ENCODE results near the gene RAB26. TPM values are rescaled to one million over a fixed set of nuclear protein-coding genes. Genes with fewer than 3 reads are reported as not detected.

The RAB26 gene
- total RNA-seq, 6 donors from 2014 or later = 0.30 to 6.8 (median 0.85) TPM; not detected in 2

DNA sequence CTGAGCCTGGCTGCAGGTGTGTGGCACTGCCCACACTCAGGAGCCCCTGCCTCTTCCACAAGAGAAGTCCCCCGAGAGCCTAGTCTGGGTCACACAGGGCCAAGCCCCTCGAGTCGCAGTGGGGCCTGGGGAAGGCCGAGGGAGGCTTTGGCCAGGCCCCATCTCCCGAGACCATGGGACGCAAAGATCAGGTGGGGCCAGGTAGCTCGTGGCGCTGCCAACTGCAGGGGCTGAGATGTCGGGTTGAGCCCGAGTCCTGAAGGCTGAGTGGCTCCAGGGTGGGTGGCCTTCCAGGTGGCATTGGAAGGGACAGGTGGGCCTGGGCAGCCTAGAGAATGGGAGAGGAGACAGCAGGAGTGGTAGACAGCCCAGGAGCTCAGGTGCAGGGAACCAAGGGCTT lies 13.5 kb downstream of the RAB26 start:
- DNase-seq = peak in 1 of 2 donors; percentile 54
- Histone ChIP-seq H3K4me1 (peaks cover 45 to 56% (median 47%) of the 10 kb centered on the region in 4 donors), H3K27me3 (no peaks in the 10 kb centered on the region), H3K27ac (peak overlapping the region in 3 of 4 donors; percentile 43 to 75 (median 51)), H3K9me3 (no peaks in the 10 kb centered on the region), H3K36me3 (peaks cover 0 to 19% (median 13%) of the 10 kb centered on the region in 4 donors), H3K4me3 (no peak overlapping the region)
- no peak for ATAC-seq (ENCODE audit: low FRiP score in 2 of 2)
- WGBS, 2 donors = 70 to 98% methylated on average over 2 to 9 of the region's 10 CpGs
- TF ChIP-seq EP300 (IDR thresholded peaks at IDR 0.05) (no peak), POLR2AphosphoS5 (IDR thresholded peaks at IDR 0.05) (no peak)

GRCh38 chr16:2162676-2163118 lies 14.3 kb downstream of the RAB26 start:
- H3K36me3 ChIP-seq = peaks cover 0 to 27% (median 17%) of the 10 kb centered on the region in 4 donors
- ATAC-seq (ENCODE audit: low FRiP score in 2 of 2) (no peak), DNase-seq (peak in 1 of 2 donors; percentile 75)
- no peak overlapping the region for H3K4me3 ChIP-seq
- 85% methylated on average over 13 of the region's 13 CpGs; no CpG with 5 or more reads in 1 of the 2 donors for WGBS, 2 donors
- H3K27ac ChIP-seq = no peak overlapping the region
- H3K9me3 ChIP-seq = no peaks in the 10 kb centered on the region
- no peak for TF ChIP-seq POLR2AphosphoS5 (IDR thresholded peaks at IDR 0.05)
- TF ChIP-seq, protein P1, sequence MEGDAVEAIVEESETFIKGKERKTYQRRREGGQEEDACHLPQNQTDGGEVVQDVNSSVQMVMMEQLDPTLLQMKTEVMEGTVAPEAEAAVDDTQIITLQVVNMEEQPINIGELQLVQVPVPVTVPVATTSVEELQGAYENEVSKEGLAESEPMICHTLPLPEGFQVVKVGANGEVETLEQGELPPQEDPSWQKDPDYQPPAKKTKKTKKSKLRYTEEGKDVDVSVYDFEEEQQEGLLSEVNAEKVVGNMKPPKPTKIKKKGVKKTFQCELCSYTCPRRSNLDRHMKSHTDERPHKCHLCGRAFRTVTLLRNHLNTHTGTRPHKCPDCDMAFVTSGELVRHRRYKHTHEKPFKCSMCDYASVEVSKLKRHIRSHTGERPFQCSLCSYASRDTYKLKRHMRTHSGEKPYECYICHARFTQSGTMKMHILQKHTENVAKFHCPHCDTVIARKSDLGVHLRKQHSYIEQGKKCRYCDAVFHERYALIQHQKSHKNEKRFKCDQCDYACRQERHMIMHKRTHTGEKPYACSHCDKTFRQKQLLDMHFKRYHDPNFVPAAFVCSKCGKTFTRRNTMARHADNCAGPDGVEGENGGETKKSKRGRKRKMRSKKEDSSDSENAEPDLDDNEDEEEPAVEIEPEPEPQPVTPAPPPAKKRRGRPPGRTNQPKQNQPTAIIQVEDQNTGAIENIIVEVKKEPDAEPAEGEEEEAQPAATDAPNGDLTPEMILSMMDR (IDR thresholded peaks at IDR 0.05) = no peak
- no peak for TF ChIP-seq POLR2A (IDR thresholded peaks at IDR 0.05)
- TF ChIP-seq EP300 (IDR thresholded peaks at IDR 0.05) = no peak
- no peaks in the 10 kb centered on the region for H3K27me3 ChIP-seq
- peaks cover 37 to 48% (median 39%) of the 10 kb centered on the region in 4 donors for H3K4me1 ChIP-seq

DNA sequence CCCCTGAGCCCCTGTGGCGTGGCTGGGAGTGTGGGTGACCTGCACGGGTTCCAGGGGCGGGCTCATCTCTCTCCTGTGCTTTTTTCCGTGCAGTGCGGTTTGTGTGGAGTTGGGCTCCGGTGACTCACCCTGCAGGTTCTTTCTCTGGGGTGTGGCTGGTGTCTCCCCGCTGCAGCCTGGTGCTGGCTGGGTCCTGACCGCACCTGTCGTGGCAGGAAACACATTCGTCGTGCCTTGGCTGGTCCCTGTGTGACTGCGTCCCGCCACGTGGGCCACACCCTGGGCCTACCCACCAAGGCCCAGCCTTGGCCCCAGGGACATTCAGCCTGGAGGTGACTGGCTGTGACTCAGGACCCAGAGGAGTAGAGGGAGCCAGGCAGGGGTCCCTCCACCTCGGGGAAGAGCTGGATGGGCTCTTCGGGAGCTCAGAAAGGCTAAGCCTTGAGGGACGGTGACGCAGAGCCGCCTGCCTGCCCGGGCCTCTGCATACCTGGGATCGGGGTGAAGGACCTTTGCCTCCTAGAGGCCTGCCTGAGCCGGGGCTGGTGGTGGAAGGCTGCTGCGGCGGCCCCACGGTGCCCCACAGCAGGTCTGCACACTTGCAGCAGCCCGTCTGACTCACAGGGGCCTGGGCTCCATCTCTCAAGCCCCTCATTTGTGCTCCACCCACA lies 14.9 kb downstream of the RAB26 start:
- Histone ChIP-seq H3K9me3 (no peaks in the 10 kb centered on the region), H3K27ac (no peak overlapping the region), H3K4me3 (no peak overlapping the region), H3K27me3 (no peaks in the 10 kb centered on the region), H3K36me3 (peaks cover 4 to 33% (median 23%) of the 10 kb centered on the region in 4 donors), H3K4me1 (peaks cover 30 to 42% (median 32%) of the 10 kb centered on the region in 4 donors)
- peak in 1 of 2 donors; percentile 79 for DNase-seq
- no peak for ATAC-seq (ENCODE audit: low FRiP score in 2 of 2)
- 93 to 96% methylated on average over 10 to 15 of the region's 26 CpGs for WGBS, 2 donors
- no peak for TF ChIP-seq POLR2AphosphoS5 (IDR thresholded peaks at IDR 0.05)
- no peak for TF ChIP-seq POLR2A (IDR thresholded peaks at IDR 0.05)
- TF ChIP-seq, protein P1 (IDR thresholded peaks at IDR 0.05) = no peak
- TF ChIP-seq EP300 (IDR thresholded peaks at IDR 0.05) = no peak

DNA sequence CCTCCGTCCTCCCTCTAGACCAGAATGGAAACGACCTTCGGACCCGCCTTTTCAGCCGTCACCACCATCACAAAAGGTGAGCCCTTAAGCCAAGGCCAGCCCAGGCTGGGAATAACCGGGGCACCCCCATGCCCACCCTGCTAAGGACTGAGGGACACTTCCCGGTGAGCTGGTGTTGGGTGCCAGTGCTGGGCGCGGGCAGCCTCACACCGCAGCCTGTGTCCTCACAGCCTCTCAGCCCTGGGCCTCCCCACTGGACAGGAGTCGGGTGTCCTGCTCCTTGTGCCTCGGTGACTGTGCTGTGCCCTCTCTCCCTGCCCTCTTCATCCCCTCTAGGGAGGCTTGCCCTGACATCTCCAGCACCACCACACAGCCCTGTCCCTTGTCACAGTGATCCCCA lies 17.4 kb downstream of the RAB26 start:
- Histone ChIP-seq H3K36me3 (peaks cover 4 to 52% (median 36%) of the 10 kb centered on the region in 4 donors), H3K4me3 (no peak overlapping the region), H3K27me3 (no peaks in the 10 kb centered on the region), H3K27ac (no peak overlapping the region), H3K4me1 (peaks cover 13 to 30% (median 16%) of the 10 kb centered on the region in 4 donors), H3K9me3 (no peaks in the 10 kb centered on the region)
- TF ChIP-seq EP300 (IDR thresholded peaks at IDR 0.05) = no peak
- TF ChIP-seq POLR2A (IDR thresholded peaks at IDR 0.05) = no peak
- TF ChIP-seq, protein P1 (IDR thresholded peaks at IDR 0.05) = no peak
- no peak for TF ChIP-seq POLR2AphosphoS5 (IDR thresholded peaks at IDR 0.05)
- ATAC-seq (ENCODE audit: low FRiP score in 2 of 2) (no peak), DNase-seq (peak in 1 of 2 donors; percentile 55)
- whole genome bisulfite sequencing, 2 donors = 96% methylated on average over 7 to 11 of the region's 12 CpGs

DNA sequence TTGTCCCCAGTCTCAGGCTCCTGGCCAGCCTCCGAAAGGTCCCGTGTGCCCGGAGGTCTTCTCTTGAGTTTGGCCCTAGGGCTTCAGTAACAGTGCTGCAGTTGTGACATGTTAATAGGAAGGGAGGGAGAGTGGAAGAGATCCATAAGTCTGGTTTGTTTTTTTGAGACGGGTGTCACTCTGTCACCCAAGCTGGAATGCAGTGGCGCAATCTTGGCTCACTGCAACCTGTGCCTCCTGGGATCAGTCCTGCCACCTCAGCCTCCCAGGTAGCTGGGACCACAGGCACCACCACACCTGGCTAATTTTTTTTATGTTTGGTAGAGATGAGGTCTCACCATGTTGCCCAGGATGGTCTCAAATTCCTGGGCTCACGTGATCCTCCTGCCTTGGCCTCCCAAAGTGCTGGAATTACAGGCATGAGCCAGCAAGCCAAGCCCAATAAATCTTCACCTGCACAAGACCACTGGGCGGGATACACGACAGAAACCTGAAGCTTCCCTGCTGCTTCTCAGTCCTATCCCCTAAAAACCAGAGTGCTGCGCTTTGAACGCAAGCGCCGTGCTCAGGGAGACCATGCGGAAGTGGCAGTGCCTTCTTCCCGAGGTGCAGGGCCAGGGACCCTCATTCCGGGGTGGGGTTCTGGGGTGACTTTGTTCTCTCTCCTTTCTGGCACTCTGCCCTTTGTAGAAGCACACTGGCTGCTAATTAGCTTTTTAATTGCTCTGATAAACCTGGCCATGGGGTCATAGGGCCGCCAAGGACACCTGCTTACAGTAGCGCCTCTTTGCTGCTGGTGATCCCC lies 18.0 kb downstream of the RAB26 start:
- no peak for DNase-seq
- Histone ChIP-seq H3K4me3 (no peak overlapping the region), H3K27me3 (no peaks in the 10 kb centered on the region), H3K27ac (no peak overlapping the region), H3K36me3 (peaks cover 4 to 52% (median 38%) of the 10 kb centered on the region in 4 donors), H3K4me1 (peaks cover 10 to 28% (median 13%) of the 10 kb centered on the region in 4 donors), H3K9me3 (no peaks in the 10 kb centered on the region)
- no peak for ATAC-seq (ENCODE audit: low FRiP score in 2 of 2)
- WGBS, 2 donors = 92 to 94% methylated on average over 14 to 17 of the region's 17 CpGs
- TF ChIP-seq POLR2A (IDR thresholded peaks at IDR 0.05) = no peak
- TF ChIP-seq, protein P1 (IDR thresholded peaks at IDR 0.05) = no peak
- no peak for TF ChIP-seq POLR2AphosphoS5 (IDR thresholded peaks at IDR 0.05)
- TF ChIP-seq EP300 (IDR thresholded peaks at IDR 0.05) = no peak
